Nephron (organoid): Measurements from ENCODE around the gene UBN2.

Experiments used
- H3K27ac Mint-ChIP-seq, 3 experiments: 2 replicates each; pipeline ENCODE4 v1.8.0; 2020; ENCODE audit warnings: mixed read lengths in 3 of 3, mild to moderate bottlenecking in 2 of 3, moderate library complexity in 1 of 3
- H3K27me3 Mint-ChIP-seq: 2 replicates; pipeline ENCODE4 v1.8.0; 2021; ENCODE audit warnings: low read depth, mild to moderate bottlenecking, moderate library complexity, mixed read lengths
- H3K36me3 Mint-ChIP-seq: 2 replicates; pipeline ENCODE4 v1.8.0; 2020; ENCODE audit warnings: low read depth, mixed read lengths
- H3K4me1 Mint-ChIP-seq: 2 replicates; pipeline ENCODE4 v1.8.0; 2020; ENCODE audit warnings: mixed read lengths
- H3K4me3 Mint-ChIP-seq, 3 experiments: 2 replicates each; pipeline ENCODE4 v1.8.0; 2020; ENCODE audit warnings: mild to moderate bottlenecking in 3 of 3, mixed read lengths in 3 of 3, moderate library complexity in 2 of 3
- H3K9me3 Mint-ChIP-seq: 2 replicates; pipeline ENCODE4 v1.8.0; 2020; ENCODE audit warnings: mixed read lengths
- TF ChIP-seq, protein P1 (sequence below), 3 experiments: fragments of 200-600 bp; sonication (generic); IDR thresholded peaks; one replicate each; pipeline ENCODE4 v1.5.0; 2021; ENCODE audit warnings: antibody characterized with exemption in 3 of 3; ENCODE audit not compliant: unreplicated experiment in 3 of 3

Gene UBN2

DNA sequence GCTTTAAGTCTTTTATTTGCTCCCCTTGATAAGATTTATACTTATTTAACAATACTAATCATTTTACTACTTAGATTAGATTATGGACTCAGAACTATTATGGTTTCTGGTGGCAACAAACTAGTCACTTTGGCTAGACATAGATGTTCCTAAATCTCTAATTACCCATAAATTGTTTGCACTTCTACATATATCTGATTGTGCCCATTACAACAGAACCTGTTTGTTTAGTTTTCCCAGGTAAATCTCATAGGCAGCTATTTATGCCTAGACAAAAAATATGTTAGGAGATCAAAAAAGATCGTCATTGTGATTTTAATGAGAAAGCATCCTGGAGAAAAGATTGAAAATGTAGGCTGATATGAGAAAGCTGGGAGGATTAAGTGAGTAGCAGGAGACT lies 14.4 kb downstream of the UBN2 start:
- H3K4me1 Mint-ChIP-seq: no peaks in the 10 kb centered on the region
- TF ChIP-seq, protein P1, sequence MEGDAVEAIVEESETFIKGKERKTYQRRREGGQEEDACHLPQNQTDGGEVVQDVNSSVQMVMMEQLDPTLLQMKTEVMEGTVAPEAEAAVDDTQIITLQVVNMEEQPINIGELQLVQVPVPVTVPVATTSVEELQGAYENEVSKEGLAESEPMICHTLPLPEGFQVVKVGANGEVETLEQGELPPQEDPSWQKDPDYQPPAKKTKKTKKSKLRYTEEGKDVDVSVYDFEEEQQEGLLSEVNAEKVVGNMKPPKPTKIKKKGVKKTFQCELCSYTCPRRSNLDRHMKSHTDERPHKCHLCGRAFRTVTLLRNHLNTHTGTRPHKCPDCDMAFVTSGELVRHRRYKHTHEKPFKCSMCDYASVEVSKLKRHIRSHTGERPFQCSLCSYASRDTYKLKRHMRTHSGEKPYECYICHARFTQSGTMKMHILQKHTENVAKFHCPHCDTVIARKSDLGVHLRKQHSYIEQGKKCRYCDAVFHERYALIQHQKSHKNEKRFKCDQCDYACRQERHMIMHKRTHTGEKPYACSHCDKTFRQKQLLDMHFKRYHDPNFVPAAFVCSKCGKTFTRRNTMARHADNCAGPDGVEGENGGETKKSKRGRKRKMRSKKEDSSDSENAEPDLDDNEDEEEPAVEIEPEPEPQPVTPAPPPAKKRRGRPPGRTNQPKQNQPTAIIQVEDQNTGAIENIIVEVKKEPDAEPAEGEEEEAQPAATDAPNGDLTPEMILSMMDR (IDR thresholded peaks at IDR 0.05; ENCODE audit: unreplicated experiment in 3 of 3): no peak
- no peak overlapping the region for H3K4me3 Mint-ChIP-seq

DNA sequence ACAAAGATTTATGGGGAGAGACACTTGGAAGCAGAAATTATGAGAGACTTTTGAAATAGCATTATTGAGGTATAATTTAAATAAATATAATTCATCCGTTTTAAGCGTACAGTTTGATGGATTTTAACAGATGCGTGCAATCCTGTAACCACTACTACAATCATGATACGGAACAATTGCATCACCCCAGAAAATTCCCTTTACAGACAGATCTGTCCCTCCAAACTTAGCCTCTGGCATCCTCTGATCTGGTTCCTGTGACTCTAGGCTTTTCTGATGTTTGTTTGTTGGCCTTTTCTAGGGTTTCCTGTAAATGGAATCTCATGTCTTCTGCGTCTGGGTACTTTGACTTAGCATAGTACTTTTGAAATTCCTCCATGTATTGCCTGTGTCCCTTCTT lies 15.5 kb downstream of the UBN2 start:
- Mint-ChIP-seq H3K27me3 (no peaks in the 10 kb centered on the region), H3K36me3 (peaks cover 50% of the 10 kb centered on the region), H3K4me1 (no peaks in the 10 kb centered on the region), H3K4me3 (no peak overlapping the region), H3K27ac (no peak overlapping the region), H3K9me3 (no peaks in the 10 kb centered on the region)
- TF ChIP-seq, protein P1 (IDR thresholded peaks at IDR 0.05; ENCODE audit: unreplicated experiment in 3 of 3): no peak

More for the DNA sequence above, 14.4 kb downstream of the UBN2 start:
- Mint-ChIP-seq H3K27ac (no peak overlapping the region), H3K9me3 (no peaks in the 10 kb centered on the region), H3K27me3 (no peaks in the 10 kb centered on the region), H3K36me3 (peaks cover 53% of the 10 kb centered on the region)

DNA sequence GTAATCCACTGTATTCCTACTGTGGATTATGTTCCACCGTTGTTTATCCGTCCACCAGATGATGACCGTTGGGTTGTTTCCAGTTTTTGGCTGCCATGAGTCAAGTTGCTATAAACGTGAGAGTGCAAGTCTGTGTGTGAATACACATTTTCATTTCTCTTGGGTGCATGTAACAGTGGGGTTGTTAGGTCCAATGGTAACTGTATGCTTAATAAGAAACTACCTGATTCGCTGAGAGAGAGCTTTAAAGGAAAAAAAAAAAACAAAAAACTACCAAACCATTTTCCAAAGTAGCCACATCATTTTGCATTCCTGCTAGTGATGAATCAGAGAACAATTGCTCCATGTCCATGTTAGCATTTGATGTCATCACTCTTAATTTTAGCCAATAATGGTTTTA lies 15.9 kb downstream of the UBN2 start:
- Mint-ChIP-seq H3K4me1 (no peaks in the 10 kb centered on the region), H3K36me3 (peaks cover 54% of the 10 kb centered on the region), H3K27me3 (no peaks in the 10 kb centered on the region), H3K9me3 (no peaks in the 10 kb centered on the region), H3K4me3 (no peak overlapping the region), H3K27ac (no peak overlapping the region)
- TF ChIP-seq, protein P1 (IDR thresholded peaks at IDR 0.05; ENCODE audit: unreplicated experiment in 3 of 3): no peak

DNA sequence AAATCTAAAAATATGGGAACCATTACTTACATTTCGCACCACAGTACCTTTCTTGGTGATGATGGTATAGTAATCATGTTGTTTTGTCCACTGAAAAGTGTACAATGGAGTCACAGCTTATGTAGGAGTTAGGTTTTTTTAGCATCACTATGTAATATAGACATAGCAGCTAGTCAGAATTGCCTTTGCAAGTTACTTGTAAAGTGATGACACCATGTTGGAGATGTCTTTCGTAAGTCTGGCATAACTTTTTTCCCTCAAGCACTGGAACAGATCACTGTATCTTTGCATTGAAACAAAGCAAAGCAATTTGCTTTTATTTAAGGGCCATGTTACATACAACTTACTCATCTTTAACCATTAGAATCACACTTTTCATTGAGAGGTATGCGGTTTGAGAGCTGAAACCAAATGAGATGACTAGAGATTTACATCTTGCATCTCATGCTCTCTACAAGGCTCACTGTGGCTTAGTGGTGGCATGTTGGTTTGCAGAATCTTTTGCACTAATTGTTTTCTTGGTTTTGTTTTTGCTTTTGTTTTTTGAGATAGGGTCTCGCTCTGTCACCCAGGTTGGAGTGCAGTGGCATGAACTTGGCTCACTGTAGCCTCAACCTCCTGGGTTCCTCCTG lies 18.3 kb downstream of the UBN2 start:
- no peak overlapping the region for H3K27ac Mint-ChIP-seq
- H3K36me3 Mint-ChIP-seq: peaks cover 49% of the 10 kb centered on the region
- H3K9me3 Mint-ChIP-seq: no peaks in the 10 kb centered on the region
- no peaks in the 10 kb centered on the region for H3K27me3 Mint-ChIP-seq
- TF ChIP-seq, protein P1 (IDR thresholded peaks at IDR 0.05; ENCODE audit: unreplicated experiment in 3 of 3): no peak
- no peaks in the 10 kb centered on the region for H3K4me1 Mint-ChIP-seq
- no peak overlapping the region for H3K4me3 Mint-ChIP-seq

DNA sequence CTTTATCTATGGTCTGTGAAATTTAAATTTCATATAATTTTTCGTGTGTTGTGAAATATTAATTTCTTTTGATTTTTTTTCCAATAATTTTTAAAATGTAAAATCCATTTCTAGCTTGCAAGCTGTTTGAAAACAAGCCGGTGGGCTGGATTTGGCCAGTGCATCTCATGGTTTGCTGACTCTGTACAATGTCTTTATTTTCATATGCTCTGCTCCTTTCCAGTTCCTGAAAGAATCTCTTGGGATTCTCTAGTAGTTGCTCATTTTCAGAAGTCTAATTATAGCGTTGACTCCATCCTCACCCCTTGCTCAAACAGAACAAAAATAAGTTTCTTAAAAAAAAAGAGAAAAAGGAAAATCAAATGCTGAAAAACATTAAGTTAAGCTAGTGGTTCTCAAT lies 21.4 kb downstream of the UBN2 start:
- Mint-ChIP-seq H3K4me1 (no peaks in the 10 kb centered on the region), H3K4me3 (no peak overlapping the region), H3K27me3 (no peaks in the 10 kb centered on the region), H3K27ac (no peak overlapping the region), H3K9me3 (no peaks in the 10 kb centered on the region), H3K36me3 (peaks cover 47% of the 10 kb centered on the region)
- TF ChIP-seq, protein P1 (IDR thresholded peaks at IDR 0.05; ENCODE audit: unreplicated experiment in 3 of 3): no peak

DNA sequence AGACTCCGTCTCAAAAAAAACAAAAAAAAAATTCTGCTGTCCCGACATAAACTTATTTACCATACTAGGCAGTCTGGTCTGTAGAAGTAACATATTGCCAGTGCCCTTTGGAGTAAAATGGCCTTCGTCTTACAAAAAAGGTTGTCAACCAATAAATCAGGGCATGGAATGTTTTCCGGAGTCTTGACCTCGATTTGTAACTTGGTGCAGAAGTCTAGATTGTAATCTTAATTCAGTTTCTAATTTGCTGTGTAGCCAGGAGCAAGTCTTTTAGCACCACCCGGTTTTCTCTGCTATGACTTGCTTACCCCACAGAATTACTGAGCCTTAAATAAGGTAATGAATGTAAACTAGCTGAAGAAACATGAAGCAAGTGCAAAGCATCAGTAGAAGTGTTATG lies 23.2 kb downstream of the UBN2 start:
- H3K4me3 Mint-ChIP-seq: no peak overlapping the region
- no peaks in the 10 kb centered on the region for H3K9me3 Mint-ChIP-seq
- H3K36me3 Mint-ChIP-seq: peaks cover 49% of the 10 kb centered on the region
- no peaks in the 10 kb centered on the region for H3K4me1 Mint-ChIP-seq
- no peaks in the 10 kb centered on the region for H3K27me3 Mint-ChIP-seq
- no peak overlapping the region for H3K27ac Mint-ChIP-seq
- TF ChIP-seq, protein P1 (IDR thresholded peaks at IDR 0.05; ENCODE audit: unreplicated experiment in 3 of 3): no peak
